ENCODE results near the gene SAG.

SAG gene

DNA sequence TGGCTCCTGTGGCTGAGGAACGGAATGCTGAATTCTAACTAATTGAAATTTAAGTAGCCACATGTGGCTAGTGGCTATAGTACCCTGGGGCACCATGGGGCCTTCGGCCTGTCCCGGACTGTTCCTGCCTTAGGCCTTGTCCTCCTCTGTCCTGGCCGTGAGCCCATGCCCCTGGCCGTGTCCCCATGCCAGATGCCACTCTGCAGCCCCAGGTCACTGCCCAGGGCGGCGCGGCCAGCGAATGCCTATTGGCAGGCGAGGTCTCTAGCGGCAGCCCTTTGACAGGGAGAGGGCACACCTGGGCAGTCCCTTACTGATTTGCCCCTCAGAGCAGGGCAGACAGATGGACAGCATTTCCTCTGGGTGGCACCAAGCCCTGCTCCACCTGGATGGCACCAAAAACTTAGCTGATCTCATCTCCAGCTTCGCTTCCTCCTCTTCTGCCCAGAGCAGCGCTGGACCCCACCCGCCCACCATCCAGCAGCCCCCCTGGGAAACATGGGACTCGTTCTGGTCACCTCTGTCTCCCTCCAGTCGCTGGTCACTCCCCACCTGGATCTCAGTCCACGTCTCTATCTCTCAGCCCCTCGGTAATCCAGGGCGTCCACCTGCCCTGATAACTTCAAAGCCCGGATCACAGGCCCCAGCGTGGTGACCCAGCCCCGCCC lies 45.6 kb downstream of the SAG start:
- H3K27ac ChIP-seq = no peak overlapping the region
- no peak for DNase-seq (ENCODE audit: low read depth, low spot score)

DNA sequence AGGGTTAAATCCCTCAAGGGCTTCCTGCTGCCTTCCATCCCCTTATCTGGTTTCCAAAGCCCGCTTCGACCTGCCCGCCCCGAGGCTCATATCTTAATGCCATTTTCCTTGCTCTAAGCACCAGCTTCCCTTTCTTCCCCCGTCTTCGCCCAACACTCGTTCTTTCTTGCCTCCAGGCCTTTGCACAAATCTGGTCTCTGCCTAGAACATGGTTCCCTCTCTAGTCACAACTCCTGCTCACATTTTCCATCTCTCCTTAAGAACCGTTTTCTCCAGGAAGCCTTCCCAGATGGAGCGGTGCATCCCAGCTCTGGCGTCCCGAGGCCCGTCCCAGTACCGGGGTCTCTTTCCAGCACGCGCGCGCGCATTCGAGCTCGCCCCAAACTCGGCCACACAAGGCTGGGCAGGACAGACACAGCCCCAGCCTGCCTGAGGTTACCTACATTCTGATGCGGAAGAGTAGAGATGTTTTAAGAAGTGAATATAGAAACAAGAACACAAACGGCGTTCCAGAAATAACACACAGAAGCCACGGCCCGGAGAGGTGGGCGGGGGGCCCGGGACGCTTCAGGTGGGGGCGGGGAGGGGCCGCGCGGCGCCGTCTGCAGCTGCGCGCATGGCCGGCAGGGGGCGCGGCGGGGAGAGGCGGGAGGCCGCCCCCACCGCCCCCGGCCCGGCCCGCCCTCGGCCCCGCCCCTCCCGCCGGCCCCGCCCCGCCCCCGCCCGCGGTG lies 46.3 kb downstream of the SAG start, which contains the start of gene DGKD:
DGKD (plus strand) TSS at position 726 of the 731 bp plus-strand sequence. CDS start 25 bp downstream, outside the sequence.
- no peak within 1 kb of the TSS for H3K27ac ChIP-seq
- DNase-seq (ENCODE audit: low read depth, low spot score) = no peak

DNA sequence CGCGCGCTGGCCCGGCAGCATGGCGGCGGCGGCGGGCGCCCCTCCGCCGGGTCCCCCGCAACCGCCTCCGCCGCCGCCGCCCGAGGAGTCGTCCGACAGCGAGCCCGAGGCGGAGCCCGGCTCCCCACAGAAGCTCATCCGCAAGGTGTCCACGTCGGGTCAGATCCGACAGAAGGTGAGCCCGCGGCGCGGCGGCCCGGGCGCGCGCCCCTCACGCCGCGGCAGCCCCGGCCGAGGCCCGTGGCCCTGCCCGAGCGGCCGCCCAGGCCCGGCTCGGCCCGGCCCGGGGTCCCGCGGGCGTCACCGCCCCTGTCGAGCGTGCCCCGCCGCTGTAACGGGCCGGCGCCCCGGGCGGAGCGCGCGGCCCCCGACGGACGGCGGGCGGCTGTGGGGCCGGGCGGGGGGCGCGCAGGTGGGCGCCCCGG lies 46.9 kb downstream of the SAG start:
- no peak overlapping the region for H3K27ac ChIP-seq
- DNase-seq (ENCODE audit: low read depth, low spot score) = no peak

DNA sequence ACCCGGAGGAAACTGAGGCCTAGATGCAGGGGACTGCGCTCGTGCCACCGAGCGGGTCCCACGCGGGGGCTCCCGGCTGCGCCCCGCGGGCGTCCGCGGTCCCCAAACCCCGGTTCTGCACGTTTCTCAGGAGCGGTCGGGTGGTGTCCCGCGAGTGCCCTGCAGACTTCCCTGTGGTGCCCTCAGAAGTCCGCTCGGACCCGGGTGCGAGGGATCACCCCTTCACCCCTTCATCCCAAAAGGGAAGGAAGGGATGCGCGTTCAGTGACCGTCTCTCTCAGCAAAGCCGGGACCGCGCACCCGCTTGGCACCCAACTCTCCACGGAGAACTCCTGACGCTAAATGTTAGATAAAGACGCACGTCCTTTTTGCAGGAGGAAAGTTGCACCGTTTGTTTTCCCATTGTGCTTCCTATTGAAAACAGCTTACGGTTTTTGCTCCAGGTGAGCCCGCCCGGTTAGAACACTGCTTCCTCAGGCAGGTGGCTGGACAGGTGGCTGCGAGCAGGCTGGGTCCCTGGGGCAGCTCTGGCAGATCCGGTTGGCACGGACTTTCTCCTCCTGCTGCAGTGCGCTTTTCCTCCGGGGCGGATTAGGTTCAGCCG lies 47.5 kb downstream of the SAG start:
- no peak overlapping the region for H3K27ac ChIP-seq
- no peak for DNase-seq (ENCODE audit: low read depth, low spot score)

DNA sequence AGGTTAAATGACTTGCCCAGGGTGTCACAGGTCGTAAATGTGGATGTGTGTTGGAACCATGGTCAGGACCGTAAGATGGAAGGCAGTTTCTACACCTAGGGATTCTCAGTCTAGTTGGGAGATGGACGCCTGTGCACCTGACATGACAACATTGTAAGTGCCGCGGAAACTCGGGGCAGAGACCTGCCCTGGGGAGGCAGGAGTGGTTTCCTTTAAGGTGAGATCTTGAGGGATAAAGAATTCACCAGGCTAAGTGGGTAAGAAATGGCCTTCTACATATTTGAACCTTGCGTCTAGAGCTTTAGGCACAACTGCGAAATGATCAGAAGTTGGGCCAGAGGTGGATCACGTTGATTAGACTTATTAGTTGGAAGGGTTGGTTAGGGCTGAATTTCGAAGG lies 48.3 kb downstream of the SAG start:
- DNase-seq (ENCODE audit: low read depth, low spot score) = no peak
- H3K27ac ChIP-seq = no peak overlapping the region

DNA sequence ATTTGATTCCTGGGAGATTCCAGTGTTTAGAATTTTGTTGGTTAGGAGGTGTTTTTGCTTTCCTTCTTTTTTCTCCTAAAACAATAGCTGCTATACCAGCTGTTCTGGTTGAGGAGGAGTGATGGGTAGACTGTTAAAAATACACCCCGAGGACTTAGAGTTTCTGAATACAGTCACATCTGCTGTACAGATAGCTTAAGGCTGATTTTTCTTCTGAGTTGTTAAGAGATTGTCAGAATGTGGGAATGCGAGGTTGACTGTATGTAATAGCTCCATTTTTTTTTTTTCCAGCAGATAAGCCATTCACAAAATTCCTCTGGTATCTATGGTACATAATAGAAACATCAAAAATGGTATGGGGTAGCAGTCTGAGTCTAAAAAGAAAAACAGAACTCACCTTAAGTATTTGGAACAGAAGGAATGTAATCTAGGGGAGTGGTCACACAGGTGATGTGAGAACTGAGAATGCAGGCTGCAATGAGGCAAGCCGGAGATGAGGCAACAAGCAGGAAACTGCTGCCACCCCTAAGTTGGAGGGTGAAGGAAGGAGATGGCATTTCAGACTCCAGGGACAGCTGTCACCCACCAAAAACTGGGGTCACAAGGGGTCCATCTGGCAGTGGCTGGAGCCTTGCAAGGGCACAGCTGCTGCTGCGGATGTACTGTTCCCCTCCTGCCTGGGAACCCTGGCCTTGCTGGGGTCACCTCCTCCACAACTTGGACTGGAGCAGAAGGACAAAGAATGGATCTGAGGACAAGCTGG lies 49.1 kb downstream of the SAG start:
- H3K27ac ChIP-seq = no peak overlapping the region
- DNase-seq (ENCODE audit: low read depth, low spot score) = no peak

DNA sequence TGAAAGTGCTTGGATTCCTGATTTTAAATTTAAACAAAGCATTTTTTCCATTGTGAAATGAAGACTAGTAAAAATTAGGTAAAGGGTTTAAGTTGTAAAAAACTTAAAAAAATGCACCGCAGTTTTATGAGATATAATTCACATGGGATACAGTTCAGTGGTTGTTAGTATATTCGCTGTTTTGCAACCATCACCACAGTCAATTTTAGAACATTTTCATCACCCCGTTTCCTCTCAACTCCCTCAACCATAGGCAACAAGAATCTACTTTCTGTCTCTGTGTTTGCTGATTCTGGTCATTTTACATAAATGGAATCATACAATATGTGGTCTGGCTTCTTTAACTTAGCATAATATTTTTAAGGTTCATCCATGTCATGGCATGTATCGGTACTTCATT lies 50.7 kb downstream of the SAG start:
- no peak overlapping the region for H3K27ac ChIP-seq
- DNase-seq (ENCODE audit: low read depth, low spot score) = no peak

DNA sequence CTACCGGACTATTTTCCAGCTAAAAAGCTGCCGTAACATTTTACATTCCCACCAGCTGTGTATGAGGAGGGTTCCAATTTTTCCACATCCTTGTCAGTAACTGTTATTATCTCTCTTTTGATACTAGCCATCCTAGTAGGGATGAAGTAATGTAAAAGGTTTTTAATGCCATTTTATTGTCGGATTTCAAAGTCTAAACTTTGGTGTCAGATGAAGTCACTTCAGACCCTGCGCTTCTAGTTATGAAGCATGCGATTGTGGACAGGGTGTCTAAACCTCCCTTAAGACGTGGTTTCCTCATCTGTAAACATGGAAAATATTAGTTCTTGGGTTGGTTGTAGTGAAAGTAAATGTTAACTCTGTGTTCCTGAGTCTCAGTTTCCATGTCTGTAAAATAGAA lies 51.3 kb downstream of the SAG start:
- DNase-seq (ENCODE audit: low read depth, low spot score) = no peak
- no peak overlapping the region for H3K27ac ChIP-seq

DNA sequence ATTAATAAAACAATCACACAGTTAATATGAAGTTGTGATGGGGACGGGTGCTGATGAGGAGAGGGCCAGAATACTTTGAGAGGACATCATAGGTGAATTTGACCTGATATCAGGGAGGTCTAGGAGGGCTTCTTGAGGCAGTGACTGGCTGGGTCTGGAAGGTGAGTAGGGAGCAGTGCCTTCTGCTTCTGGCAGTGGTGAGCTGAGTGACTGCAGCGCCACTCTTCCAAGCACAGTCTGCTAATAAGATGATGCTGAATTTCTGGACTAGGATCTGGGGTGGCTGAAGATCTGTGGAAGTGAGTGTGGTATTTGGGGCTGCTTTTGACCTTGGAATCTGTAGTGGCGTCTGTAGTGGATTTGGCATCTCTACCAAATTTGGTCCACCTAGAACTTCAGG lies 52.2 kb downstream of the SAG start:
- DNase-seq (ENCODE audit: low read depth, low spot score) = no peak
- H3K27ac ChIP-seq = no peak overlapping the region

DNA sequence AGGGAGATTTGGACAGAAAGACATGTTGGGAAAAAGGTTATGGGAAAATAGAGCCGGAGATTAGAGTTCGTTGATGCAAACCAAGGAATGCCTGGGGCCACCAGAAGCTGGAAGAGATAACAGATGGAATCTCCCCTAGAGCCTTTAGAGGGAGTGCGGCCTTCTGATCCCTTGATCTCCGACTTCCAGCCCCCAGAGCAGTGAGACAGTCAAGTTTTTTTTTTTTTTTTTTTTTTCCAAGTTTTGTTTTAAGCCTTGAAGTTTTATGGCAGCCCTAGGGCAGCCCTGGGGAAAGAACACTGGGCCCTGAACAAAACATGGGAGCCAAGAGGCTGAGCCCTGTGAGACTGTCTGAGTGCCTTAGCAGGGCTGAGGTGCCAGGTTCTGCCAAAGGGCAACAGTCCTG lies 53.2 kb downstream of the SAG start:
- DNase-seq (ENCODE audit: low read depth, low spot score) = no peak
- H3K27ac ChIP-seq = no peak overlapping the region

DNA sequence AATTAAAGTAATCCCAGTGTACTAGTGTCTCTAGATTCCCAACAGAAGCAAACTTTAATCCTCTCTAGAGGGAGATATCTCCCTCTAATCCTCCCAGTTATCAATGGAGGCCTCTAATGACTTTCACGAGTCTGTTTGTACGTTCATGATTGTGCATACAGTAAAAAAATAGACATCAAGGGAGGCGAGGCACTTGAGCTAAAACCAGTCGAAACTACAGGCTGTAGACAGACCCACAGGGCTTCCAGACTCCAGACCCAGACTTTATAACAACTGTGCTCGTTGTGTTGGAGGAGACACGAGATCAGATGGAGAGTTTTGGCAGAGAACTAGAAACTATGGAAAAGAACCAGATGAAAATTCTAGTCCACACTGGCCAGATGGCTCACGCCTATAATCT lies 53.7 kb downstream of the SAG start:
- DNase-seq (ENCODE audit: low read depth, low spot score) = no peak
- no peak overlapping the region for H3K27ac ChIP-seq

DNA sequence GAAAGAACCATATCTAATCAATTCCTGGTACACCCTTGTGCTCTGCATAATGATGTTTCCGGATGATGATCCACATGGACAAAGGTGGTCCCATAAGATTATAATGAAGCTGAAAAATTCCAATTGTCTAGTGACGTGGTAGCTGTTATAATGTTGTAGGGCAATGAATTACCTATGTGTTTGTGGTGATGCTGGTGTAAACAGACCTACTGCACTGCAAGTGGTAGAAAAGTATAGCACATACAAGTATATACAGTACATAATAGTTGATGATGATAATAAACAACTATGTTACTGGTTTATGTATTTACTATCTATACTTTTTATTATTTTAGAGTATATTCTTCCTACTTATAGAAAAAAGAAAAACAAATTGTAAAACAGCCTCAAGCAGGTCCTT lies 55.1 kb downstream of the SAG start:
- no peak for DNase-seq (ENCODE audit: low read depth, low spot score)
- no peak overlapping the region for H3K27ac ChIP-seq

DNA sequence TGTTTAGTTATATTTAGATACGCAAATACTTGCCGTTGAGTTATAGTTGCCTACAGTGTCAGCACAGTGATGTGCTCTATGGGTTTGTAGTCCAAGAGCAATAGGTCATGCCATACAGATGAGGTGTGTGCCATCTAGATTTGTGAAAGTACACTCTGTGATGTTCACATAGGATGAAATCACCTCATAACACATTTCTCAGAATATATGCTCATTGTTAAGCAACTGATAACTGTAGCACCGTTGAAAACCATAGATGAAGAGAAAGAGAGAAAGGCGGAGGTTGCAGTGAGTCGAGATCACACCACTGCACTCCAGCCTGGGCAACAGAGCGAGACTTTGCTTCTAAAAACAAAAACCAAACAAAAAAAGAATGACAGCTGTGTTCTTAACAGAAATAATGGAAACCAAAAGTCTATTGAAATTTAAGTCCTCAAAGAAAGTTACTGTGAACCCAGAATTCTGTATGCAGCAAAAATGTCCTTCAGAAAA lies 56.2 kb downstream of the SAG start:
- no peak overlapping the region for H3K27ac ChIP-seq
- no peak for DNase-seq (ENCODE audit: low read depth, low spot score)

DNA sequence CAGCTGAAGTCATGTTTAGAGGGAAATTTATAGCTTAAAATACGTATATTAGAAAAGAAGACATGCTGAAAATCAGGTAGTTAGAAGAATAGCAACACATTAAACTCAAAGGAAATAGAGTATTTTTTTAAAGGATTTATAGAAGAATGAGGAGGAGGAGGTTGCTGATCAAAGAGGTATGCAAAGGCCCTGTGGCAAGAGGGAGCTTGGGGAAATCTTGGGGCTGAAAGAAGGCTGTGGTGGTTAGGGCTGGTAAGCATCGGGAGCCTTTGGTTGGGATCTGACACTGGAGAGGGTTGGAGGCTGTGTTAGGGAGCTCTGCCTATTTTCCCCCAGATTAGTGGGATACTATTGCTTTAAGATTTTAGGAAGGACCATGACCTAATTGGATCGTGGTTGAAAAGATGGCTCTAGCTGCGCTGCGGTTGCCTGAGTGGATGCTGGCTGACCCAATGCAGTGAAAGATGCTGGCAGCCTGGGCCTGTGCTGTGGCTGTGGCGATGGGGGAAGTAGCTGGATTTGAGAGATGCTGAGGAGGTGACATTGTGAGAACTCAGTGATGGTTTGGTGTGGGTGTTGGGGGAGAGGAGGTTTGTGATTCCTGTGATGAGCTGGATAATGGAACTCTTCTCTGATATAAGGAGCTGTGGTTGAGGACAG lies 58.4 kb downstream of the SAG start:
- H3K27ac ChIP-seq = no peak overlapping the region
- no peak for DNase-seq (ENCODE audit: low read depth, low spot score)

DNA sequence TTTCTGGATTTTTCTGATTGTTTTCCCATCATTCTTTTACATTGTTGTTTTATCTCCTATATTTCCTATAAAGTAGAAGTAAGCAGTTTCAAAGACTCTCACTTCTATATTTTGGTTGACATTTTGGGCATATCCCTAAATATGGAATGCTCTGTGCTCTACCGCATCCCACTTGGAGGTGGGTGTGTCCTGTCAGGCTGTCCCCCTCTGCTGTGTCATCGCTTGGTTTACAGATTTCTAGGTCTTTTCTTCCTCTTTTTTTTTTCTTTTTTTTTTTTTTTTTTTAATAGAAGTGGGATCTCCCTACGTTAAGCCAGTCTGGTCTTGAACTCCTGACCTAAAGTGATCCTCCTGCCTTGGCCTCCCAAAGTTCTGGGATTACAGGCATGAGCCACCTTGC lies 60.0 kb downstream of the SAG start:
- H3K27ac ChIP-seq = no peak overlapping the region
- no peak for DNase-seq (ENCODE audit: low read depth, low spot score)

DNA sequence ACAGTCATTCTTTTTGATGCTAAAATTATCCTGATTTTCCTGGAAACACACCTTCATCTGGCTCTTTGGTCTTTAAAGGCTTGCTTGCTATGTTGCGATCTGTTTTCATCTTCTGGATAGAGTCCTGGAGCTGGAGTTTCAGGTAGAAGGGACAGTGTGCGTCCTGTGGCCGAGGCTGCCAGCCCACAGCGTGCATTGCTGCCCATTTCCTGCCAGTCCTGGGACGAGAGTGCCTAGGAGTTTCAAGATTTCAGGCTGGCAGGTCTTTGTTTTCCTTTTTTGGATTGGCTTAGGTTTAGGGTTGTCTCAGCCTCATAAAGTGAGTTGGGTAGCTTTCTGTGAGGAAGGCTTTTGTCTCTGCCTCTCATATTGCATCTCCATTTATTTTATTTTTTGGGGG lies 61.1 kb downstream of the SAG start:
- no peak for DNase-seq (ENCODE audit: low read depth, low spot score)
- no peak overlapping the region for H3K27ac ChIP-seq

DNA sequence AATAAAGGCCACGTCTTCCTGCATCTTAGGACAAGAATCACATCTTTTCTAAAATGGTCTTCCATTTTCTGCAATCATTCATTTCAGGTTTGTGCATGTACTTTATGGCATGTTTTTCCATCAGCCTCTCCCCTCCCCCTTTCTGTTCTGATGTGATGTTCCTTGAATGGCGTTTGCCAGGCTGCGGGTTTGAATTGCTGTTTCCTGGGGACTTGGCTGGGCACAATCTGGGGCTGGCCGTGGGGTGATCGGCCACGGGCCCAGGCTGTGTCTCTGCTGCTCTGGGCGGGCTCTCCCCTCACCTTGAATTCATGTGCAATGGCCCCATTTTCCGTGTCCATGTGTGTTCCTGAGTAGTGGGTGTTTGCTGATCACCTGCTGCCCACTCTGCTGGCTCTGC lies 61.8 kb downstream of the SAG start:
- no peak overlapping the region for H3K27ac ChIP-seq
- DNase-seq (ENCODE audit: low read depth, low spot score) = no peak

DNA sequence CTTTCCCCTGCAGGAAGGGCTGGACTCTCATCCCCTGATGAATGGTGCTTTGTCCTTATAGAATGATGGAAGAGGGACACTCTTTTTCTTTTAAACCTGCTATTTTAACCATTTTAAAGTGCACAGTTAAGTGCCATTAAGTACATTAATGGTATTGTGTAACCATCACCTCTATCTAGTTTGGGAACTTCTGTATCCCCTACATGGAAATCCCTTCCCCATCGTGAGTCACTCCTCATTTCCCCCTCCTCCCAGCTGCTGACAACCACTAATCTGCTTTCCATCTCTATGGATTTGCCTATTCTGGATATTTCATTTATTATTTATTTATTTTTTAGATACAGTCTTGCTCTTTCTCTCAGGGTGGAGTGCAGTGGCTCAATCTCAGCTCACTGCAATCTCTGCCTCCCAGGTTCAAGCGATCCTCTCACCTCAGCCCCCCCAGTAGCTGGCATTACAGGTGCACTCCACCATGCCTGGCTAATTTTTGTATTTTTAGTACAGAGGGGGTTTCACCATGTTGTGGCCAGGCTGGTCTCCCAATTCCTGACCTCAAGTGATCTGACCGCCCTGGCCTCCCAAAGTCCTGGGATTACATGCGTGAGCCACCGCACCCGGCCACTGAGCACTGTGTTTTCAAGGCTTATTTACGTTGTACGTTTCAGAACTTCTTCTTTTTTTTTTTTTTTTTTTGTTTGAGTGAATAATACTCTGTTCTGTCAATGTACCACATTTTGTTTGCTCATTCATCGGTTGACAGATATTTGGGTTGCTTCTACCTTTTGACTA lies 62.5 kb downstream of the SAG start:
- no peak overlapping the region for H3K27ac ChIP-seq
- DNase-seq (ENCODE audit: low read depth, low spot score) = no peak

DNA sequence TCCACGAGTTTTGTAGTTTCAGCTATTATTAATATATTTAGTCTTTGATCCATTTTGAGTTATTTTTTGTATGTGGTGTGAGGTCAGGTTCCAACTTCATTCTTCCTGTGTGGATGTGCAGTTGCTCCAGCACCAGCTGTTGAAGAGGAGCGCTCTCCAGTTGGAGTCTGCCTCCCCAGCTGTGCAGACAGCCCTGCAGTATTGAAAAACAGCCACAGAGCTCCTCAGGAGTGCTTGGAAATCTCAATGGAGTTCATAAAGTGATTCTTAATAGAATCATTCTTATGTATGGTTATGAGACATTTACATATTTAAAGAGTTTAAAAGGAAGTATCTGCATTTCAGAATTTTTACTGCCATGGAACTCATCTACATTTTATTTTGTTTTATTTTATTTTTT lies 64.0 kb downstream of the SAG start:
- no peak for DNase-seq (ENCODE audit: low read depth, low spot score)
- no peak overlapping the region for H3K27ac ChIP-seq

All from epithelial cell of prostate (primary cell).